ENCODE measurements around the gene ZMAT2.

- TF ChIP-seq CTCF (IDR thresholded peaks at IDR 0.05 in 8 of 11, conservative IDR thresholded peaks at IDR 0.05 in 3 of 11) (peak in 1 of 11 experiments; percentile 8), POLR2AphosphoS5 (IDR thresholded peaks at IDR 0.05) (peak; percentile 56 to 99 (median 90))
Observed at GRCh38 chr5:140700177-140701144, at the start of gene ZMAT2.
